OCI-LY7 (cell line): Measurements from ENCODE around the gene FSIP1. TPM values are rescaled to one million over a fixed set of nuclear protein-coding genes. Genes with fewer than 3 reads are reported as not detected.

Experiments
- BruUV-seq: library from RNA; stranded (reverse); fragments of 400-500 nt; replicated peaks from 2 replicates; lab custom pipeline; 2021; lab: Mats Ljungman, UMichigan
- CTCF ChIA-PET: fragments of 300-600 bp; sonication (Branson Sonifier 250); formaldehyde crosslinking; loops from one replicate; lab custom pipeline; 2022; ENCODE audit warnings: antibody characterized with exemption; ENCODE audit not compliant: unreplicated experiment; lab: Charles Lee
- POLR2A ChIA-PET: fragments of 300-600 bp; sonication (Branson Sonifier 250); formaldehyde crosslinking; loops from one replicate; lab custom pipeline; 2022; ENCODE audit warnings: antibody characterized with exemption; lab: Charles Lee
- DNase-seq: peaks from one replicate; pipeline ENCODE4 v3.0.0-alpha.2; 2015; ENCODE audit warnings: low spot score
- H2AFZ ChIP-seq: fragments of 200-600 bp; sonication (generic), shearing (Covaris generic); 2 replicates; pipeline ENCODE4 v1.6.1; 2014; ENCODE audit warnings: mild to moderate bottlenecking, antibody characterized with exemption, low read length, moderate library complexity
- H3K27ac ChIP-seq: fragments of 200-600 bp; sonication (generic); 2 replicates; pipeline ENCODE4 v1.5.1; 2014; ENCODE audit warnings: mixed run types, low read depth, mild to moderate bottlenecking, moderate library complexity, low read length, inconsistent platforms; ENCODE audit not compliant: poor library complexity, severe bottlenecking
- H3K36me3 ChIP-seq: fragments of 200-600 bp; sonication (generic); 2 replicates; pipeline ENCODE4 v1.6.1; 2014; ENCODE audit warnings: mild to moderate bottlenecking, antibody characterized with exemption, low read length, moderate library complexity, mixed read lengths; ENCODE audit not compliant: insufficient read depth
- H3K4me1 ChIP-seq: fragments of 200-600 bp; sonication (generic); 2 replicates; pipeline ENCODE4 v1.5.1; 2014; ENCODE audit warnings: mild to moderate bottlenecking, low read length; ENCODE audit not compliant: insufficient read depth, poor library complexity, severe bottlenecking
- H3K4me2 ChIP-seq: fragments of 200-600 bp; sonication (generic); 2 replicates; pipeline ENCODE4 v1.6.1; 2014; ENCODE audit warnings: mild to moderate bottlenecking, low read length
- H3K4me3 ChIP-seq: fragments of 200-600 bp; sonication (generic); 2 replicates; pipeline ENCODE4 v1.5.1; 2014; ENCODE audit warnings: mild to moderate bottlenecking, low read depth, low read length; ENCODE audit not compliant: poor library complexity, severe bottlenecking
- H3K79me2 ChIP-seq: fragments of 200-600 bp; sonication (generic); 2 replicates; pipeline ENCODE4 v1.6.1; 2016; ENCODE audit warnings: low read depth, mild to moderate bottlenecking, low read length, moderate library complexity, mixed read lengths; ENCODE audit not compliant: insufficient read depth
- H3K9me2 ChIP-seq: fragments of 200-600 bp; sonication (generic); 2 replicates; pipeline ENCODE4 v1.6.1; 2016; ENCODE audit warnings: mild to moderate bottlenecking, low read length, mixed read lengths; ENCODE audit not compliant: insufficient read depth
- H3K9me3 ChIP-seq: fragments of 200-600 bp; sonication (generic); 2 replicates; pipeline ENCODE4 v1.6.1; 2014; ENCODE audit warnings: mild to moderate bottlenecking, mixed run types, low read length, mixed read lengths
- H4K20me1 ChIP-seq: fragments of 200-600 bp; sonication (generic); 2 replicates; pipeline ENCODE4 v1.6.1; 2014; ENCODE audit warnings: mild to moderate bottlenecking, antibody characterized with exemption, low read length, moderate library complexity, mixed read lengths; ENCODE audit not compliant: insufficient read depth
- CTCF ChIP-seq: fragments of 200-600 bp; sonication (generic); conservative IDR thresholded peaks from 2 replicates; pipeline ENCODE4 v1.5.1; 2014; ENCODE audit warnings: mild to moderate bottlenecking, antibody characterized with exemption, low read length, moderate library complexity, mixed read lengths
- EZH2phosphoT487 ChIP-seq: fragments of 200-600 bp; sonication (generic); IDR thresholded peaks from 2 replicates; pipeline ENCODE4 v1.6.1; 2018; ENCODE audit warnings: low read depth, borderline replicate concordance, mild to moderate bottlenecking, mixed run types, antibody characterized with exemption, low read length, moderate library complexity, mixed read lengths
- intact Hi-C: fragments of 100-400 bp; cut with micrococcal nuclease; formaldehyde crosslinking; loops from one replicate; pipeline ENCODE4 v1.10.0; 2022; ENCODE audit not compliant: unreplicated experiment
- total RNA-seq, 2 experiments: library from RNA; depleted of rRNA in 1 of 2; stranded (reverse); fragments of >200 nt in 1 of 2; shearing (Covaris generic) in 1 of 2; gene quantifications; 2 replicates each; pipeline ENCODE4 v1.2.3, GENCODE V29; 2014 to 2022

Gene FSIP1
- total RNA-seq, 2 experiments from 2014 or later, result 0.28 to 0.65 TPM

DNA sequence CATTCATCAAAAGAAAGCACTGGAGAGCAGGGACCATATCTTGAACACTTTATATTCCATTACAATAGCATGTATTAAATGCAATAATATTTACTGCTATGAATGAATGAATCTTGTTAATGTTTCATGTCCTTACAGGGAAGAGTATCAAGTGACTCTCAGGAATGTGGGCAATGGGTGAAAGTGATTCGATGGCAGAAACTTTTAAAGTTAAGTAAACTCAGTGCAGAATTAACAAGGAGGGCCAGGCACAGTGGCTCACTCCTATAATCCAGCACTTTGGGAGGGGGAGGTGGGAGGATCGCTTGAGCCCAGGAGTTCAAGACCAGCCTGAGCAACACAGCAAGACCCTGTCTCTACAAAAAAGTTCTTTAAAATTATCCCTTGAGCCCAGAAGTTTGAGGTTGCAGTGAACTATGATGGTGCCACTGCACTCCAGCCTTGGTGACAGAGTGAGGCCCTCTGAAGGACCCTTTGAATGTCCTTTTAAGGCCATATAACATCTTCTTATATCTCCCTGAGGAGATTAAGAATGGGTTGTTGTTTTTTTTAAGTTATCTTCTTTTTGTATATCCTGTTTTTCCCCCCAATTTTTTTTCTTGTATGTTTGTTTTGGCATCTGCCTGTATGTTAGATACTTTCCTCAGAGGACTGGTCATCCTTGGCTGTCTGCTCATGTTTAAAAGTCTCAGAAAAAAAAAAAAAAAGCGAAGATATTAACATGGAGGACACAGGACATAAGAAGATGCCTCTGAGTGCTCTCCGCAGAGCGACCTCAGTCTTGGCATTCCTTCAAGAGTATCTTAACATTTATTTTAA is 9.6 kb upstream of the FSIP1 start:
- no peaks in the 10 kb centered on the region for H3K36me3 ChIP-seq
- intact Hi-C loops, result no loop called here
- H3K4me3 ChIP-seq, result no peak overlapping the region
- no TSS peak for BruUV-seq
- H3K9me2 ChIP-seq, result no peaks in the 10 kb centered on the region
- no peak overlapping the region for H3K27ac ChIP-seq
- CTCF ChIA-PET, result no interaction called here
- H3K4me2 ChIP-seq, result no peak overlapping the region
- DNase-seq, result no peak
- no peak overlapping the region for H2AFZ ChIP-seq
- H3K9me3 ChIP-seq, result no peaks in the 10 kb centered on the region
- no peaks in the 10 kb centered on the region for H4K20me1 ChIP-seq
- H3K4me1 ChIP-seq, result no peaks in the 10 kb centered on the region
- TF ChIP-seq CTCF (no peak), EZH2phosphoT487 (no peak)
- POLR2A ChIA-PET, result interaction anchor here (0.7 kb wide), 1 partner anchor 9 kb away, joined by 3 read pairs; no protein-coding TSS in a partner anchor
- no peaks in the 10 kb centered on the region for H3K79me2 ChIP-seq

- TF ChIP-seq EZH2phosphoT487 (no peak), CTCF (no peak)
- DNase-seq, result no peak
- no peaks in the 10 kb centered on the region for H3K9me3 ChIP-seq
- no peak overlapping the region for H3K4me3 ChIP-seq
- no peaks in the 10 kb centered on the region for H3K79me2 ChIP-seq
- no TSS peak for BruUV-seq
- CTCF ChIA-PET, result no interaction called here
- H3K4me1 ChIP-seq, result peaks cover under 1% of the 10 kb centered on the region
- H3K9me2 ChIP-seq, result no peaks in the 10 kb centered on the region
- intact Hi-C loops, result loop anchor here (2.0 to 10.0 kb wide), 4 partner anchors 88 to 483 kb away; partner anchors contain the start of genes BMF and BUB1B
- H3K4me2 ChIP-seq, result no peak overlapping the region
- no peaks in the 10 kb centered on the region for H3K36me3 ChIP-seq
- H3K27ac ChIP-seq, result no peak overlapping the region
- POLR2A ChIA-PET, result interaction anchor here (0.6 to 1.3 kb wide), 4 partner anchors 10 to 266 kb away, joined by 3 read pairs; no protein-coding TSS in a partner anchor
- H2AFZ ChIP-seq, result no peak overlapping the region
- no peaks in the 10 kb centered on the region for H4K20me1 ChIP-seq
Measured at GRCh38 chr15:39789736-39790135, 7.1 kb upstream of the FSIP1 start.
